ENCODE results near the gene FAM131B. TPM values are rescaled to one million over a fixed set of nuclear protein-coding genes. Genes with fewer than 3 reads are reported as not detected.
A peak's percentile ranks its signal among the peaks of the same experiment; 100 is the strongest.

FAM131B gene
- total and polyA plus RNA-seq, 9 of the 15 experiments (the other 6 are each of a cell fraction or from before 2014, with no cell fraction given): 0.03 to 0.04 TPM; not detected in 7

- no peak for ATAC-seq
- Histone ChIP-seq H3K4me2 (ENCODE audit: insufficient read depth, low read length) (no peak overlapping the region), H3K9me1 (ENCODE audit: control insufficient read depth, insufficient read depth, low read length) (peaks cover 3% of the 10 kb centered on the region), H3K9ac (ENCODE audit: insufficient read depth in 1 of 2, low read depth in 2 of 2, low read length in 2 of 2) (no peak overlapping the region), H3K4me1 (replicated peaks in 1 of 2; ENCODE audit: control insufficient read depth in 2 of 2, insufficient read depth in 2 of 2, low read length in 2 of 2) (peaks cover 0 to 17% of the 10 kb centered on the region in 2 experiments; a peak in 2 of 5 replicates), H3K9me3 (replicated peaks; ENCODE audit: control insufficient read depth, insufficient read depth, low read depth, low read length) (no peaks in the 10 kb centered on the region), H3K27me3 (ENCODE audit: control insufficient read depth in 2 of 2, insufficient read depth in 2 of 2, low read length in 2 of 2) (peaks cover 75 to 79% of the 10 kb centered on the region in 2 experiments), H3K36me3 (ENCODE audit: control insufficient read depth, insufficient read depth, low read length) (no peaks in the 10 kb centered on the region), H3K27ac (ENCODE audit: extremely low read depth, low read depth, low read length) (no peak overlapping the region), H4K20me1 (replicated peaks; ENCODE audit: control insufficient read depth, insufficient read depth, low read length) (peaks cover 9% of the 10 kb centered on the region; the same call in 1 of the 2 replicates), H2AFZ (ENCODE audit: low read depth, low read length) (no peak overlapping the region), H3K79me2 (ENCODE audit: control insufficient read depth, insufficient read depth, low read length) (no peaks in the 10 kb centered on the region), H3K4me3 (no peak overlapping the region)
- TF ChIP-seq ZNF197 (CRISPR knock-in tag; IDR thresholded peaks at IDR 0.05; ENCODE audit: low read depth): no peak
- TF ChIP-seq PREB (CRISPR knock-in tag; IDR thresholded peaks at IDR 0.05): no peak
- no peak for TF ChIP-seq DMBX1 (CRISPR knock-in tag; IDR thresholded peaks at IDR 0.05; ENCODE audit: borderline replicate concordance)
- peak in 1 of 2 experiments; percentile 36; a peak in 1 of 4 replicates for TF ChIP-seq KDM1A (IDR thresholded peaks at IDR 0.05)
- FAIRE-seq: no peak
- 6% methylated on average over 19 of the region's 46 CpGs for WGBS (ENCODE audit: insufficient coverage, low coverage, missing lambda C conversion rate)
- BruUV-seq (replicated peaks): no TSS peak
- POLR2A ChIA-PET: no interaction called here
- CTCF ChIA-PET (ENCODE audit: low intra/inter-chr PET ratio): no interaction called here
- intact Hi-C loops (cut with micrococcal nuclease): no loop called here
- DNase-seq (ENCODE audit: extremely low read depth in 1 of 4, low spot score in 3 of 4): peak in 1 of 4 experiments; percentile 50
- in situ Hi-C loops (cut with MboI): no loop called here
Measured at GRCh38 chr7:143361552-143362130, 872 bp downstream of the FAM131B start.
